Panc1 (cell line): ENCODE measurements around the gene IL2. TPM values are rescaled to one million over a fixed set of nuclear protein-coding genes. Genes with fewer than 3 reads are reported as not detected.

Experiments
- ATAC-seq: fragments of 200-7000 bp; cut with Tn5 transposase; 2 replicates; pipeline ENCODE4 v1.9.1; 2020; ENCODE audit warnings: mild to moderate bottlenecking, moderate library complexity
- BruUV-seq: library from RNA; stranded (reverse); fragments of 400-500 nt; replicated peaks from 2 replicates; lab custom pipeline; 2021; lab: Mats Ljungman, UMichigan
- CTCF ChIA-PET: fragments of 300-600 bp; sonication (Branson Sonifier 250); formaldehyde crosslinking; loops from one replicate; lab custom pipeline; 2022; ENCODE audit warnings: antibody characterized with exemption; lab: Charles Lee
- POLR2A ChIA-PET: fragments of 300-600 bp; sonication (Branson Sonifier 250); formaldehyde crosslinking; loops from one replicate; lab custom pipeline; 2022; ENCODE audit warnings: antibody characterized with exemption; lab: Charles Lee
- DNase-seq: peaks from one replicate; pipeline ENCODE4 v3.0.0-alpha.2; 2010; ENCODE audit warnings: low read depth, low spot score
- H3K27ac ChIP-seq: 2 replicates; pipeline ENCODE4 v1.5.1; 2011; ENCODE audit warnings: mild to moderate bottlenecking, low read length, inconsistent platforms
- H3K27me3 ChIP-seq: fragments of 200-500 bp; sonication (Bioruptor generic); 2 replicates; pipeline ENCODE4 v1.6.0; 2014; ENCODE audit warnings: low read length, inconsistent platforms; ENCODE audit not compliant: control insufficient read depth, insufficient read depth
- H3K36me3 ChIP-seq: fragments of 200-500 bp; sonication (Bioruptor generic); 2 replicates; pipeline ENCODE4 v1.5.1; 2014; ENCODE audit warnings: inconsistent platforms, mild to moderate bottlenecking, low read length, moderate library complexity; ENCODE audit not compliant: control insufficient read depth, insufficient read depth
- H3K4me1 ChIP-seq: 2 replicates; pipeline ENCODE4 v1.5.1; 2011; ENCODE audit warnings: inconsistent platforms, mild to moderate bottlenecking, low read length, moderate library complexity; ENCODE audit not compliant: control insufficient read depth, insufficient read depth
- H3K4me3 ChIP-seq, 2 experiments: 2 replicates each; pipeline ENCODE4 v1.5.1; 2011 to 2012; ENCODE audit warnings: low read depth in 2 of 2, low read length in 2 of 2, mild to moderate bottlenecking in 2 of 2, inconsistent platforms in 1 of 2, moderate library complexity in 1 of 2
- H3K9me3 ChIP-seq: fragments of 200-500 bp; sonication (Bioruptor generic); 2 replicates; pipeline ENCODE4 v1.5.1; 2014; ENCODE audit warnings: low read depth, mild to moderate bottlenecking, inconsistent platforms, low read length, moderate library complexity; ENCODE audit not compliant: control insufficient read depth, insufficient read depth
- POLR2AphosphoS5 ChIP-seq: IDR thresholded peaks from 2 replicates; pipeline ENCODE4 v1.6.1; 2012; ENCODE audit warnings: mild to moderate bottlenecking, low read depth, low read length, moderate library complexity
- SIN3A ChIP-seq: IDR thresholded peaks from 2 replicates; pipeline ENCODE4 v1.6.1; 2012; ENCODE audit warnings: low read depth, mild to moderate bottlenecking, low read length, moderate library complexity, borderline replicate concordance; ENCODE audit not compliant: insufficient read depth
- TCF7L2 ChIP-seq: IDR thresholded peaks from 2 replicates; pipeline ENCODE4 v1.6.1; 2011; ENCODE audit warnings: mild to moderate bottlenecking, low read depth, low read length, inconsistent platforms
- in situ Hi-C: cut with HindIII; loops from 2 replicates; pipeline ENCODE4 v1.10.0; 2016; ENCODE audit warnings: low sequenced_read_pairs, low pct_unique_long_range_greater_than_20kb
- intact Hi-C: fragments of 100-400 bp; cut with micrococcal nuclease; formaldehyde crosslinking; loops from one replicate; pipeline ENCODE4 v1.10.0; 2022; ENCODE audit not compliant: unreplicated experiment
- total RNA-seq: library from RNA; stranded (reverse); gene quantifications from one replicate; pipeline ENCODE4 v1.2.1, GENCODE V29; 2021; ENCODE audit not compliant: unreplicated experiment
- TF ChIP-seq, protein P1 (sequence below): fragments of 450-650 bp; IDR thresholded peaks from 2 replicates; pipeline ENCODE4 v1.5.1; 2017; ENCODE audit warnings: mild to moderate bottlenecking
- TF ChIP-seq, protein P2 (sequence below), 2 experiments: IDR thresholded peaks; 2 replicates each; pipeline ENCODE4 v1.6.1; 2011 to 2012; ENCODE audit warnings: low read depth in 2 of 2, control low read depth in 1 of 2, low read length in 1 of 2, mild to moderate bottlenecking in 1 of 2, moderate library complexity in 1 of 2; ENCODE audit not compliant: insufficient read depth in 1 of 2

IL2 gene
- total RNA-seq, 1 experiment from 2014 or later, result 0.57 TPM

DNA sequence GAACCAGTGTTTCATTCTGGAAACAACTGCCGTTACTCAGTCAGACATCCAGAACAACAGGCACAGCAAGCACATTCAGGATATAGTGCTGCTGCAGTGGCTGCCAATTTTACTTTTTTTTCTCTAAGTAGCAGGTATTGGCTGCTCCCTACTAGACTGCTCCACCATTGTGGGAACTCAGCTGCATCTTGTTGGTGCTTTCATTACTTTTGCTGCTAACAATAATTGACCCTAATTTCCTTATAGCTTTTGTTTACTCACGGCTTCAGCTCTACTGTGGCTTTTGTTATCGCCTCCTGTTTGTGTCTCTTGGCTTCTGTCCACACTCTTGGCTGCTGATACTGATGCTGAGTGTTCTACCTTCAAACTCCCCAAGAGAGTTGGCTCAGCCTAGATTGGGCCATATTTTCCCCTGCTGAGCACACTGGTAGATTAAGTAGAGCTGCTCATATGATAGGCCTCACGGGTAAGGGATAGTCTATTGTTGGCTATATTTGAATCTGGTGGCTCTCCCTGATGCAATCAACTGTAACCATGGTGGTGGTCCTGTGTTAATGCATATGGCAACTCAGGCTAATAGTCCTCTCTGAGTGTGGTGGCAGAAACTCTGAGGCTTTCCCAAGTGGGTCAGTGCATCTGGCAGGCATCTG lies 44.5 kb upstream of the IL2 start:
- intact Hi-C loops, result no loop called here
- no peaks in the 10 kb centered on the region for H3K27me3 ChIP-seq
- no peak overlapping the region for H3K27ac ChIP-seq
- H3K36me3 ChIP-seq, result no peaks in the 10 kb centered on the region
- no peak for ATAC-seq
- H3K9me3 ChIP-seq, result no peaks in the 10 kb centered on the region
- in situ Hi-C loops, result no loop called here
- H3K4me3 ChIP-seq, result no peak overlapping the region
- BruUV-seq, result no TSS peak
- ChIA-PET POLR2A (no interaction called here), CTCF (no interaction called here)
- no peaks in the 10 kb centered on the region for H3K4me1 ChIP-seq
- TF ChIP-seq, protein P1, sequence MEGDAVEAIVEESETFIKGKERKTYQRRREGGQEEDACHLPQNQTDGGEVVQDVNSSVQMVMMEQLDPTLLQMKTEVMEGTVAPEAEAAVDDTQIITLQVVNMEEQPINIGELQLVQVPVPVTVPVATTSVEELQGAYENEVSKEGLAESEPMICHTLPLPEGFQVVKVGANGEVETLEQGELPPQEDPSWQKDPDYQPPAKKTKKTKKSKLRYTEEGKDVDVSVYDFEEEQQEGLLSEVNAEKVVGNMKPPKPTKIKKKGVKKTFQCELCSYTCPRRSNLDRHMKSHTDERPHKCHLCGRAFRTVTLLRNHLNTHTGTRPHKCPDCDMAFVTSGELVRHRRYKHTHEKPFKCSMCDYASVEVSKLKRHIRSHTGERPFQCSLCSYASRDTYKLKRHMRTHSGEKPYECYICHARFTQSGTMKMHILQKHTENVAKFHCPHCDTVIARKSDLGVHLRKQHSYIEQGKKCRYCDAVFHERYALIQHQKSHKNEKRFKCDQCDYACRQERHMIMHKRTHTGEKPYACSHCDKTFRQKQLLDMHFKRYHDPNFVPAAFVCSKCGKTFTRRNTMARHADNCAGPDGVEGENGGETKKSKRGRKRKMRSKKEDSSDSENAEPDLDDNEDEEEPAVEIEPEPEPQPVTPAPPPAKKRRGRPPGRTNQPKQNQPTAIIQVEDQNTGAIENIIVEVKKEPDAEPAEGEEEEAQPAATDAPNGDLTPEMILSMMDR, result no peak
- TF ChIP-seq TCF7L2, result no peak
- TF ChIP-seq, protein P2, sequence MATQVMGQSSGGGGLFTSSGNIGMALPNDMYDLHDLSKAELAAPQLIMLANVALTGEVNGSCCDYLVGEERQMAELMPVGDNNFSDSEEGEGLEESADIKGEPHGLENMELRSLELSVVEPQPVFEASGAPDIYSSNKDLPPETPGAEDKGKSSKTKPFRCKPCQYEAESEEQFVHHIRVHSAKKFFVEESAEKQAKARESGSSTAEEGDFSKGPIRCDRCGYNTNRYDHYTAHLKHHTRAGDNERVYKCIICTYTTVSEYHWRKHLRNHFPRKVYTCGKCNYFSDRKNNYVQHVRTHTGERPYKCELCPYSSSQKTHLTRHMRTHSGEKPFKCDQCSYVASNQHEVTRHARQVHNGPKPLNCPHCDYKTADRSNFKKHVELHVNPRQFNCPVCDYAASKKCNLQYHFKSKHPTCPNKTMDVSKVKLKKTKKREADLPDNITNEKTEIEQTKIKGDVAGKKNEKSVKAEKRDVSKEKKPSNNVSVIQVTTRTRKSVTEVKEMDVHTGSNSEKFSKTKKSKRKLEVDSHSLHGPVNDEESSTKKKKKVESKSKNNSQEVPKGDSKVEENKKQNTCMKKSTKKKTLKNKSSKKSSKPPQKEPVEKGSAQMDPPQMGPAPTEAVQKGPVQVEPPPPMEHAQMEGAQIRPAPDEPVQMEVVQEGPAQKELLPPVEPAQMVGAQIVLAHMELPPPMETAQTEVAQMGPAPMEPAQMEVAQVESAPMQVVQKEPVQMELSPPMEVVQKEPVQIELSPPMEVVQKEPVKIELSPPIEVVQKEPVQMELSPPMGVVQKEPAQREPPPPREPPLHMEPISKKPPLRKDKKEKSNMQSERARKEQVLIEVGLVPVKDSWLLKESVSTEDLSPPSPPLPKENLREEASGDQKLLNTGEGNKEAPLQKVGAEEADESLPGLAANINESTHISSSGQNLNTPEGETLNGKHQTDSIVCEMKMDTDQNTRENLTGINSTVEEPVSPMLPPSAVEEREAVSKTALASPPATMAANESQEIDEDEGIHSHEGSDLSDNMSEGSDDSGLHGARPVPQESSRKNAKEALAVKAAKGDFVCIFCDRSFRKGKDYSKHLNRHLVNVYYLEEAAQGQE (IDR thresholded peaks at IDR 0.05; ENCODE audit: insufficient read depth in 1 of 2, low read depth in 2 of 2, low read length in 1 of 2), result no peak
- TF ChIP-seq POLR2AphosphoS5, result no peak
- no peak for TF ChIP-seq SIN3A
- DNase-seq, result no peak

DNA sequence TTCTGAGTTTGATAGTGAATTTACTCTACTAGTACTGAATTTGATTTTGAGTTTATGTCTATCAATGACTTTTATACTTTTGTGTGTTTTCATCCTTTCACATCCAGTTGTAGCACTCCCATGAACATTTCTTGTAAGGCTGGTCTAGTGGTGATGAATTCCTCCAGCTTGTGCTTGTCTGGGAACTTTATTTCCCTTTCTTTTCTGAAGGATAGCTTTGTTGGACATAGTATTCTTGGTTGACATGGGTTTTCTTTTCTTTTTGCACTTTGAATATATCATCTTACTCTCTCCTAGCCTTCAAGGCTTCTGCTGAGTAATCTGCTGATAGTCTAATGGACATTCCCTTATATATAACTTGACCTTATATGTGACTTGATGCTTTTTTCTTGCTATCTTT lies 32.5 kb upstream of the IL2 start:
- ChIA-PET CTCF (no interaction called here), POLR2A (no interaction called here)
- no peak for TF ChIP-seq TCF7L2
- TF ChIP-seq, protein P2 (IDR thresholded peaks at IDR 0.05; ENCODE audit: insufficient read depth in 1 of 2, low read depth in 2 of 2, low read length in 1 of 2), result no peak
- BruUV-seq, result no TSS peak
- in situ Hi-C loops, result no loop called here
- DNase-seq, result no peak
- ATAC-seq, result no peak
- no peak overlapping the region for H3K4me3 ChIP-seq
- intact Hi-C loops, result no loop called here
- no peaks in the 10 kb centered on the region for H3K36me3 ChIP-seq
- H3K9me3 ChIP-seq, result no peaks in the 10 kb centered on the region
- H3K27ac ChIP-seq, result no peak overlapping the region
- H3K27me3 ChIP-seq, result no peaks in the 10 kb centered on the region
- H3K4me1 ChIP-seq, result no peaks in the 10 kb centered on the region
